ENCODE data around the gene SUPT3H. TPM values are rescaled to one million over a fixed set of nuclear protein-coding genes. Genes with fewer than 3 reads are reported as not detected.

The SUPT3H gene
- total RNA-seq, 2 donors from 2014 or later = 5.3 to 6.6 TPM

DNA sequence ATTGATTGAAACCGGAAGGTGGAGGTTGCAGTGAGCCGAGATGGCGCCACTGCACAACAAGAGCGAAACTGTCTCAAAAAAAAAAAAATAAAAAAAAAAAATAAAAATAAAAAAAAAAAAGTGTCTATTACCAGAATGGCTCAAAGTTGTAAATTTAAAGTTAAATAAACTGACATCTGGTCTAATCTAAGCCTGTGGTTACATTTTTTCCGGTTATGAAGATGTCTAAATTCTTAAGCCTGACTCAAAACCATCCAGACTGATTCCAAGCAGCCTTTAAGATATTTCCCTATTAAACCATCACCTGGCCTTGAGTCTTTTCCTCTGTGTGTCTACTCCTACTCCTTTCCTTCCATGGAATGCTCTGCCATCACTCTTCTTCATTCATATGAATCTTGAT lies 421.3 kb downstream of the SUPT3H start:
- TF ChIP-seq, protein P1, sequence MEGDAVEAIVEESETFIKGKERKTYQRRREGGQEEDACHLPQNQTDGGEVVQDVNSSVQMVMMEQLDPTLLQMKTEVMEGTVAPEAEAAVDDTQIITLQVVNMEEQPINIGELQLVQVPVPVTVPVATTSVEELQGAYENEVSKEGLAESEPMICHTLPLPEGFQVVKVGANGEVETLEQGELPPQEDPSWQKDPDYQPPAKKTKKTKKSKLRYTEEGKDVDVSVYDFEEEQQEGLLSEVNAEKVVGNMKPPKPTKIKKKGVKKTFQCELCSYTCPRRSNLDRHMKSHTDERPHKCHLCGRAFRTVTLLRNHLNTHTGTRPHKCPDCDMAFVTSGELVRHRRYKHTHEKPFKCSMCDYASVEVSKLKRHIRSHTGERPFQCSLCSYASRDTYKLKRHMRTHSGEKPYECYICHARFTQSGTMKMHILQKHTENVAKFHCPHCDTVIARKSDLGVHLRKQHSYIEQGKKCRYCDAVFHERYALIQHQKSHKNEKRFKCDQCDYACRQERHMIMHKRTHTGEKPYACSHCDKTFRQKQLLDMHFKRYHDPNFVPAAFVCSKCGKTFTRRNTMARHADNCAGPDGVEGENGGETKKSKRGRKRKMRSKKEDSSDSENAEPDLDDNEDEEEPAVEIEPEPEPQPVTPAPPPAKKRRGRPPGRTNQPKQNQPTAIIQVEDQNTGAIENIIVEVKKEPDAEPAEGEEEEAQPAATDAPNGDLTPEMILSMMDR (IDR thresholded peaks at IDR 0.05) = no peak
- DNase-seq (ENCODE audit: low spot score) = no peak
- Histone ChIP-seq H3K4me3 (no peak overlapping the region), H3K4me1 (ENCODE audit: control insufficient read depth in 1 of 2, low read depth in 2 of 2) (no peaks in the 10 kb centered on the region), H3K36me3 (no peaks in the 10 kb centered on the region), H3K27ac (no peak overlapping the region), H3K9me3 (no peaks in the 10 kb centered on the region), H3K27me3 (replicated peaks; ENCODE audit: insufficient read depth) (no peaks in the 10 kb centered on the region)
- no peak for ATAC-seq (ENCODE audit: insufficient number of reproducible peaks, low FRiP score, low read depth)

DNA sequence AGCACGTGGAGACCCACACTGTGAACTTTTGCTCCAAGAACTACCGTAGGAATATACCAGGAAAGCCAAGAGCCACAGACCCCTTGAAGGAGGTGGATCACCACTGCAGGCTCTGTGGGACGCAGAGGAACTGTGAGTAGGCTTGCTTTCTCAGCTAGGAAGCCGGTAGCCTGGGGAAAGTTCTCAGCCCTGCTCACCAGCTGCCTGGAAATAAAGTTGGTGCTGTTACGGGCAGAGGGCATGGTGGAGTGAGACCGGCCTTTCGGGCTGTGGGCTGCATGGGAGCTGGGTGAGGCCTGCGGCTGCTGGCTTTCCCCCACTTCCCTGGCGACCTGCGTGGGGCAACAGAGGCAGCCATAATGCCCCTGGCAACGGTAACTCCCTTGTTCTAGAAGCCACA lies 422.6 kb downstream of the SUPT3H start:
- no peaks in the 10 kb centered on the region for H3K36me3 ChIP-seq
- TF ChIP-seq, protein P1 (IDR thresholded peaks at IDR 0.05) = no peak
- ATAC-seq (ENCODE audit: insufficient number of reproducible peaks, low FRiP score, low read depth) (no peak), DNase-seq (ENCODE audit: low spot score) (no peak)
- H3K4me3 ChIP-seq = no peak overlapping the region
- no peaks in the 10 kb centered on the region for H3K27me3 ChIP-seq (replicated peaks; ENCODE audit: insufficient read depth)
- no peaks in the 10 kb centered on the region for H3K9me3 ChIP-seq
- no peak overlapping the region for H3K27ac ChIP-seq
- no peaks in the 10 kb centered on the region for H3K4me1 ChIP-seq (ENCODE audit: control insufficient read depth in 1 of 2, low read depth in 2 of 2)

DNA sequence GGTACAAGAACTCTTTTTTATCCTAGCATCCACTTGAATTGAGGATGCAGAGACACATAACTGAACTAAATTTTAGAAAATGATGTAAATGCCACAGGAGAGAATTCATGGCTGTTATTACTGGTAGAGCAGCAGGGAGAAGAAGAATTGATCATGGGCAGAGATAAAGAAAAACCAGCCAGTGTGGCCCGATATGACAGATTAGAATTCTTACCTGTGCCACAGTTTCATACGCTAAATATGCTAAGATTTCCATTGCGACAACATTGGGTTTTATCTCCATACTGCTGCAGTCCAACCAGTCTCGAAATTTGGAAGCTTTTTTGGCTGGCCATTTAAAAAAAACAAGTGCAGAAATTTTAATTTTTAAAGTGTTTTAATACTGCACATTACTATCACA lies 423.5 kb downstream of the SUPT3H start:
- DNase-seq (ENCODE audit: low spot score) = no peak
- Histone ChIP-seq H3K27me3 (replicated peaks; ENCODE audit: insufficient read depth) (no peaks in the 10 kb centered on the region), H3K4me1 (ENCODE audit: control insufficient read depth in 1 of 2, low read depth in 2 of 2) (no peaks in the 10 kb centered on the region), H3K27ac (no peak overlapping the region), H3K36me3 (no peaks in the 10 kb centered on the region), H3K4me3 (no peak overlapping the region), H3K9me3 (no peaks in the 10 kb centered on the region)
- TF ChIP-seq, protein P1 (IDR thresholded peaks at IDR 0.05) = no peak
- ATAC-seq (ENCODE audit: insufficient number of reproducible peaks, low FRiP score, low read depth) = no peak

DNA sequence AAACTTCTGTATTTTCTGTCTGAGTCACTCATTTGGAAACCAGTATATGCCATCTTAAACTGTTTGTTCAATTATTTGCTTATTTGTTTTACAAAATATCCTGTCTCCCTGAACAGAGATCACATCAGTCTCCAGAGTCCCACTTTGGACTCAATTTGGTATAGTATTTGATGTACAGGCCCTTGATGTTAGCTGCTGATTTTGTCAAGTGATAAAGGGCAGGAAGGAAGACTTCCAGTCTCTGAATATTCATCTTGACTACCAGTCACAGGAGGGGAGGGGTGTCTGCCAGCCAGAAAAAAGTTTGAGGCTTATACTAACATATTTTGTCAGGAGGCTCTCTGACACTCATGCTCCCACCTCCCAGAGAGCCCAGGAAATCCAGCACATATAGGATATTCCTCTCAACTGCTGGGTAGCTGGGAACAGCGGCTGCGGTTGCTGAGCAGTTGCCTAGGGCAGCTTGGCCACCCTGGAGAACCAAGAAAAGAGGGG lies 426.4 kb downstream of the SUPT3H start:
- Histone ChIP-seq H3K9me3 (peaks cover 14% of the 10 kb centered on the region), H3K4me1 (ENCODE audit: control insufficient read depth in 1 of 2, low read depth in 2 of 2) (no peaks in the 10 kb centered on the region), H3K27me3 (replicated peaks; ENCODE audit: insufficient read depth) (no peaks in the 10 kb centered on the region), H3K36me3 (no peaks in the 10 kb centered on the region), H3K4me3 (no peak overlapping the region), H3K27ac (no peak overlapping the region)
- DNase-seq (ENCODE audit: low spot score) (no peak), ATAC-seq (ENCODE audit: insufficient number of reproducible peaks, low FRiP score, low read depth) (no peak)
- TF ChIP-seq, protein P1 (IDR thresholded peaks at IDR 0.05) = no peak

DNA sequence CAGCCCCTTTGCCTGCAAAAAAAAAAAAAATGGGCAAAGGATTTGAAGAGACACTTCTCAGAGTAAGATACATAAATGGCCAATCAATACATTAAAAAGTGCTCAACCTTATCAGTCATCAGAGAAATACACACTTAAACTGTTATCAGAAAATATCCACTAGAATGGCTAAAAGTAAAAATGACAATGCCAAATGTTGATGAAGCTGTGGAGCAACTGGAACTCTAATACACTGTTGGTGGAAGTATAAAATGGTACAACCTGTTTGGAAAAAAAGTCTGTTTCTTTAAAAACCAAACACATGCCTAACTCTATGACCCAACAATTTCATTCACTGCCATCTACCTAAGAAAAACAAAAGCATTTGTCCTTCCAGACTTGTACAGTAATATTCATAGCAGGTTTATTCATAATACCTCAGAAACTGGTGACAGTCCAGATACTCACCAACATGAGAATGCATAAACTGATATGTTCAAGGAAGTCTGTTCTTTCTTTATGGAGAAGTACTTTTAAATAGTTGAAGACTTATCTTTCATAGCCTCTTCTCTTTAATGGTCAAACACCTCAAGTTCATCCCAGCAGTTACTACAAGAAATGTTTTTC lies 428.0 kb downstream of the SUPT3H start:
- ATAC-seq (ENCODE audit: insufficient number of reproducible peaks, low FRiP score, low read depth) (no peak), DNase-seq (ENCODE audit: low spot score) (no peak)
- Histone ChIP-seq H3K27ac (no peak overlapping the region), H3K4me1 (ENCODE audit: control insufficient read depth in 1 of 2, low read depth in 2 of 2) (no peaks in the 10 kb centered on the region), H3K4me3 (no peak overlapping the region), H3K9me3 (peaks cover 25% of the 10 kb centered on the region), H3K36me3 (peaks cover 7% of the 10 kb centered on the region), H3K27me3 (replicated peaks; ENCODE audit: insufficient read depth) (no peaks in the 10 kb centered on the region)
- TF ChIP-seq, protein P1 (IDR thresholded peaks at IDR 0.05) = no peak
